Limb (tissue), 2 donors: Measurements from ENCODE around the gene MICOS13.
"Not testable (repeated sequence)": the region's sequence is repeated elsewhere in the genome, so short reads cannot be mapped to it uniquely, and the experiment has no call there.

Experiments
- DNase-seq, 2 donors: peaks; one replicate each; pipeline ENCODE4 v3.0.0-alpha.2; 2016; ENCODE audit errors: extremely low spot score in 2 of 2

Gene MICOS13, protein sequence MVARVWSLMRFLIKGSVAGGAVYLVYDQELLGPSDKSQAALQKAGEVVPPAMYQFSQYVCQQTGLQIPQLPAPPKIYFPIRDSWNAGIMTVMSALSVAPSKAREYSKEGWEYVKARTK

DNA sequence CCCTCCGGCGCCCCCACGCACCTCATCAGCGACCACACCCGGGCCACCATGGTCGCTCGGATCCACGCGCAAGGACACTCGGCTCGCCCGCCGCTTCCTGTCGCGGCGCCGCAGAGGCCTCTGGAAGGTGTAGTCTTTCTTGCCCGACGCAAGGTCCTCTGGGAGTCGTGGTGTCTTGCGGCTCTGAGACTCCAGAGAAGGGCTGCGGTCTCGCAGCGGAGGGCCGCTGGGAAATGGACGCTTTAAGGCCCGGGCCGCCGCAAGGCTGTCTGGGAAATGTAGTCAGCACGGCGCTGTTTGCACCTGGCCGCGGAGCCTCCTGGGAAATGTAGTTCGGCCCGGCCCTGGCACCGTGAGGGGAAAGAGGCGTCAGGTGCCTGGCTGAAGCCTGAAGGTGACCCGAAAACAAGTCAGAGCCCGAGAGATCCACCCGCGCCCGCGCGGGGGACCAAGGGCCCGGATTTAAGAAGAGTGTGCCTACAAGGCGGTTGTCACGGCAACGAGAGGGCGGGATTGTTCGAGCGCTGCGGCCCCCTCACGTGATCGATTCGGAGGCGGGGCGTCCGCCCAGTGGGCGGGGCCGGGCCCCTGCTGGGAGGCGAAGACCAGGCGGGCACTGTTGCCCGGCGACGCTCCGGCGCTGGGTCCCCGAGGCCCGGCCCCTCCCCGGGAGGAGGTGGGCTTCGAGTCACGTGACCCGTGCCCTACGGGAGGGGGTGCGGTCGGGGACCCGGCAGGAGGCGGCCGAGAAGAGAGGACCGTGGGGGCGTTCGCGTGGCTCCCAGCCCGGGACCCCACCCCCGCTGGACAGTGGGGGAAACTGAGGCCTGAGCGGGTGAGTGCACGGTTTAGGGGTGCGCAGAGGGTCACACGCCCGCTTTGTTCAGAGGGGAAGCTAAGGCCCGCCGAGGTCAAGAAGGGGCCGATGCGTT is at the start of gene MICOS13, which contains the start of gene HSD11B1L:
Gene MICOS13, minus strand, starts transcription at position 80 of the 932 bp plus-strand sequence. Its CDS starts 30 bp downstream, at position 50.
Gene HSD11B1L, plus strand, starts transcription at position 591 of the 932 bp plus-strand sequence. CDS start 3,806 bp downstream, outside the sequence.
- DNase-seq = peak; percentile 98 to 99

DNA sequence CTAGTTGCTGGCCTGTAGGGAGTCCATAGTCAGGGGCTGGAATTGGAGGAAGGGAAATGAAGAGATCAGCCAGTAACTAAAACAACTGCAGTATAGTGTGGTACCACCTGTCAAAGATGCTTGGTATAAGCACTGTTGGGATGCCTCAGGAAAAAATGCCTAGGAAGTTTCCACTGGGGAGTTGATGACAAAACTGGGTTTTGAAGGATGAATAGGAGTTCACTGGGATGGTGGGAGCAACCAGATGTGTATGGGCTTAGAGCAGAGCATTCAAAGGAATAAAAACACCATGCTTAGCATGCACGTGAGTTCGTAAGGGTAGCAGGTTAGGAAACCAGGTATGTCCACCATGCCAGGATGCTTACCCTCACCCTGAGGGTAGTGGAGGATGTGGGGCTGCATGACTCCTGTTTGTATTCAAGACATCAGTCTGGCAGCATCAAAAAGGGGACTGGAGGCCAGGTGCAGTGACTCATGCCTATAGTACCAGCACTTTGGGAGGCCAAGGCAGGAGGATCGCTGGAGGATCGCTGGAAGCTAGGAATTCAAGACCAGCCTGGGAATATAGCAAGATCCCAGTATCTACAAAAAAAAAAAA is 47.2 kb upstream of the MICOS13 start:
- no peak for DNase-seq

DNA sequence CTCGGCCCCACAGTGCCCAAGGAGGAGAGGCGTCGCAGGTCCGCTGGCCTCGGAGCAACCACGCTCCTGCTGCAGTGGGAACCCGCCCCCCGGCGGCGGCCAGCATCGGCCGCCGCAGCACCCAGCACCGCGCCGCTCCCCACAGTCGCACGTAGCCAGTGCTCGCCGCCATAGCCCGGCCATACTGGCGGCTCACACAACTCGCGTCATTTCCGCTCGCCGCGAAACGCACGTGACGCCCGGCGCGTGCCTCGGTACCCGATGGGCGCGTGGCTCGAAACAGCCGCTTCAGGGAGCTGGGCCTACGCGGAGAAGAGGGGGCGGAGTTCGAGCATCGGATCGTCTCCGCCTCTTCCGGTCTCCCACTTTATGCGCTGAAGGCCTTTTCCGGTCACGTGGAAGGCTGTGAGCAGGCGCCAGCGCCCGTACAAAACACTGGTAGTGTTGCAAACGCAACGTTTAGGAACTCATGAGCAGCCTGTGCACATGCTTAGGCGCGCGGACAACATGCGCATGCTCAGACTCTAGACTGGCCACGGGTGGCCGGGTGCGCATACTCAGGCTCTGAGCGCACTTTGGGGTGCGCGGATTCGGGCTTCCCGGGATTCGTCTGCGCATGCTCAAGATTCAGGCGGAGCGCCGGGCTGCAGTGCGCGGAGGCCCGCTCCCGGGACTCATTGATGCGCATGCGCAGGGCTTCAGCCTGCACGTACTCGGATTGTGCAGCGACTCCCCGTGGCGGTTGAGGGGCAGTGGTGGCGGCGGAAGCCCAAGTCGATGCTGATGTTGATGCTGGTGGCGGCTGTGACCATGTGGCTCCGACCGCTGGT is 39.9 kb upstream of the MICOS13 start, which contains the start of the genes CATSPERD and LONP1:
Gene CATSPERD, plus strand, starts transcription at position 677 of the 830 bp plus-strand sequence. Its CDS starts 101 bp downstream, at position 778.
Gene LONP1, minus strand, starts transcription at position 186 of the 830 bp plus-strand sequence. Its CDS starts 14 bp downstream, at position 172.
- DNase-seq = peak; percentile 98 to 99

DNA sequence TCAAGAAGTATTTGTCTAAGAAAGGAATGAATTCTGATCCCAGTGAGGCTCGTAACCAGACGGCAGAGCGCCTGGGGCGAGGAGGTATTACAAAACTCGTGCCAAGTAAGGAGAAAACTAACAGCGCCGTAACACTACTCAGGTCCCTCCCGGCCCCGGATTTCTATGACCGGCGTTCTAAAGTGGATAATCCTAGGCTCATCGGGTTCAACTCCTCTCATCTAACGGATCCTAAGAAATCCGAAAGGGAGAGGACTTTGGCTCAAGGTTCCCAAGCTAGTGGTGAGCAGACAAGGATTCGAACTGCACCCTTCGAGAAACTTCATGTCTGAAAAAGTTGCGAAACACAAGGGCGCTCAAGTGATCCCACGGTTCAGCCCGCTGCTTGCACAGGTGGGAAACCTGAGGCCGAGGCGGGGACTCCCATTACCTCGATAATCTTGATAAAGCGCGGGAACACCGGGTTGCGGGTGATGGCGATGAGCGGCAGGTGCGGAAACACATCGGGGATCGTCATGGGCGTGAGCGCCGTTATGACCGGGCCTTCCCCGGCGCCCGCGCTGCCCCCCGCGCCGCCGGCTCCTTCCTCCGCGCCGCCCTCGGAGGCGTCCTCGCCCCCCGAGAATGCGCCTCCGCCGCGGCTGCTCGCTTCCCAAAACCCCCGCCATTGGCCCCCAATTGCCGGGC is 39.1 kb upstream of the MICOS13 start:
- DNase-seq = no peak

DNA sequence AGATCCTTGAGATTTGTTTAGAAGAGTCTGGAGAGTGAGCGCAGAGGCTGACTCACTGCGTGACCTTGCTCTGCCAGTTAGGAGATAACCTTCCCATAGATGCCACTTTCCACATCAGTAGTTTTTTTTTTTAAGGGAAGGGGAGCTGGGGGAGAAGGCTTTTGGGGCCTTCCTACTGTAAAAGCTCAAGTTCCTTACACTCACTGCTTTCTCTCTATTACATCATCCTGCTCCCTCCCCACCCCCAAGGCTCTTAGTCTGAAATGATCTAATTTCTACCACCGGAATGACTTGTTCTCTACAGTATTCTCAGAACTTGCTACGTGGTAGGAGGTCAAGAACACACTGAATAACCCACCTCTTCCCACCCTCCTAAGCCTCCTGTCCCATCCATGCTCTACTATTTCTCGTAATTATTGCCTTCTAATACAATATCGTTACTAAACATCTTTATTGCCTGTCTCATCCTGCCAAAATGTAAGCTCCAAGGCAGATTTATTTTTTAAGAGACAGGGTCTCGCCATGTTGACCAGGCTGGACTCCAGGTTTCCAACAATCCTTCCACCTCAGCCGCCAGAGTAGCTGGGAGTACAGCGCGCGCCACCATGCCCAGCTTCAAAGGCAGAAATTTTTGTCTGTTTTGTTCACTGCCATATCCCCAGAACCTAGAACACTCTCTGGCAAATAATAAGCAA is 38.4 kb upstream of the MICOS13 start:
- no peak for DNase-seq

DNA sequence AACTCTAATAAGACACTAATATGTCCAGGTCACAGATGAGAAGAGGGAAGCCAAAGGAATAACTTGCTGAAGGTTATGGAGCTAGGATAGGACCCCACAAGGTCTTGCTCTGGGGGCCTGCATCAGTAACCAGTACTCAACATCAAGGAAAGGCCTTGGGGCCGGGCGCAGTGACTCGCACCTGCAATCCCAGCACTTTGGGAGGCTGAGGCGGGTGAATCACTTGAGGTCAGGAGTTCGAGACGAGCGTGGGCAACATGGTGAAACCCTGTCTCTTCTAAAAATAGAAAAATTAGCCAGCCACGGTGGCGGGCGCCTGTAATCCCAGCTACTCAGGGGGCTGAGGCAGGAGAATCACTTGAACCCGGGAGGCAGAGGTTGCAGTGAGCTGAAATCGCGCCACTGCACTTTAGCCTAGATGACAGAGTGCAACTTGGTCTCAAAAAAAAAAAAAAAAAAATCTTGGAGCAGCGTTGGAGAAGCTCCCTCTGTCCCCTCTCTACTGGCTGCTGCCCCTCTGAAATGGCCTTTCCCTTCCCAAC is 37.8 kb upstream of the MICOS13 start:
- DNase-seq = no peak

DNA sequence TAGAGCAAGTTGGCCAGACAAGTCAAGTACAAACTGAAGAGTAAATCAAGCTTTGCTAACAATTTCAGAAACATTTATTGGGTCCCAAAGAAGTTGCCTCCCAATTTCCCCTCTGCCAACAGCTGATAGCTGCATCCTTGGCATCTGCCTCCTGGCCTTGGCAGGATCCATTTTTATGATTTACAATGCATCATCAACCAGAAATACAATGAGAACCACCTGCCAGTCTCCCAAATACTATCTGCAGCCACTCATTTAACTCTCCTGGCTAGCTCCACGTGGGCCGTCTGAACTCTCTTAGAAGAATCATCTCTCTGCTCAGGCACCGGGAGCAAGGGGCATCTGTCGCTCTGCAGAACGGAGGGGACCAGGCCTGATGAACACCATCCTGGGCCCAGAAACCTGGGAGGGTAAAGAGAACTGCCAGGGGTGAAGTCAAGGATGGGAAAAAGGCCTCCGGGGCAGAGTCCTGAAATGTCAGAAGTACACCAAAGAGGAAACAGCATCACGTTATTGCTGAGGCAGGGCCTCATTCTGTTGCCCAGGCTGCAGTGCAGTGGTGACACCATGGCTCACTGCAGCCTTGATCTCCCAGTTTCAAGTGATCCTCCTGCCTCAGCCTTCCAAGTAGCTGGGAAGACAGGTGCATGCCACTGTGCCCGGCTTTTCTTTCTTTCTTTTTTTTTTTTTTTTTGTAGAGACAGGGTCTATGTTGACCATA is 37.1 kb upstream of the MICOS13 start:
- DNase-seq = no peak

DNA sequence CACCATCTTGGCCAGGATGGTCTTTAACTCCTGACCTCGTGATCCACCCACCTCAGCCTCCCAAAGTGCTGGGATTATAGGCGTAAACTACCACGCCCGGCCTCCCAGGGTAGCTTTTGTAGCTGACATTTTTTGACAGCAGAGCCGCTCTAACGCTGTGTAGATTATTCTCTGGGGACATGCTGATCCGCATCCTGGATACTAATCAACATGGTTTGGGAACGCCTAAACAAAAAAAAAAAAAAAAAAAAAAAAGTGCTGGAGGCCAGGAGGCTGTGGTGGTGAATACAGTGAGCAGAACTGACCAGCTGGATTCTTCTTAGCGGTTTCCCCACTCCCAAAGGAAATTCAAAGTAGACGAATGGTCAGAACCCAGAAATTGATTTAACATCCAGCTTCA is 34.5 kb upstream of the MICOS13 start:
- DNase-seq = no peak

DNA sequence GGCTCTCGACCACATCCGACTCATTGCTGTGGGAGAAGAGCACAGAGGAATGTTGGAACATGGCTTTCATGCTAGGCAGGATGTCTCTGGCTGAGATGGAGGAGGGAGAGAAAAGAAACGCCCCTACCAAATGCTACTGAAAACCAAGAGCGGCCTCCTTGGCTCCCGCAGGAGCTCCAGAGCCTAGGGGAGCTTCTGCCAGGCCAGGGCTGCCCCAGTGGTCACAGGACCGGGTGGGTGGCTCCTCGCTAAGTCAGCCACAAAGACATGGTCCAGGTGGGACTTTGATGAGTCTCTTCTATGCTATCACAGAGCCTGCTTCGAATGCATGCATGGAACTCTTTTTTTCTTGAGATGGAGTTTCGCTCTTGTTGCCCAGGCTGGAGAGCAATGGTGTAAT is 32.9 kb upstream of the MICOS13 start:
- DNase-seq = no peak

DNA sequence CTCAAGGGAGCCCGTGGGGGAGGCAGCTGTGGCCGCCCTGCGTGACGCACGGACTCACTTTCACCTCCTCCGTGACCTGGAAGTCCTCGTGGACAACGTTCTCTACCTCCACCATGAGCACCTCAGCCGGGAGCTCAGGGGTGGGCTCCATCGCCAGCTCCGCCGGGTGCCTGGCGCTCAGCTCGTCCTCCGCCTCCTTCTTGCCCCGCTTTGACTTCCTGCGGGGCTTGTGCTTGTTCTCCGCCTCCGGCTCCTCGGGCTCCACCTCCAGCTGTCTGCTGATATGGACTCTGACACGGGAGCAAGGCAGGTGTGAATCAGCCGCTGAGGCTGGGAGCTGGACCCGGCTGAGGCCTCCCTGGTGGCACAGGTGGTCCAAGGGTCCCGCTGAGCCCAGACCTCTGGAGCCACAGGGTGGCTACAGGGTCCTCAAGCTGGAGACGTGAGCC is 31.4 kb upstream of the MICOS13 start:
- DNase-seq = no peak

DNA sequence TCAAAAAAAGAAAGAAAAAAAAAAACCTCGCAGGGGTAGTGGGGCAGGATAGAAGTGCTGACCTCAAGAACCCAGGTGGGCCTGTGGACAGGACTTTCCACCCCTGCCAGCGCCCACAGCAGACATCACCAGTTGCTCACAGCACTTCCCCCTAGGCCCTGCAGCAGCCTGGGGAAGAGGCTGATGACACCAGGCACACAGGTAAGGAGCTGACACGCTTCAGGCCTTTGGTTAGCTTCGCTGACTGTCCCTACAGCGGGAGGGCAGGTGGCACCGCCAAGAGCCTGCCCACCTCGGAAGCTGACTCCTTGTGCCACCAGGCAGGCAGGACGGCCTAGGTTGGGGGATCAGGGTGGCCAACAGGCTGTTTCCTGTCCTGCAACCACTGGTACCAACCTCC is 30.7 kb upstream of the MICOS13 start:
- DNase-seq = no peak

DNA sequence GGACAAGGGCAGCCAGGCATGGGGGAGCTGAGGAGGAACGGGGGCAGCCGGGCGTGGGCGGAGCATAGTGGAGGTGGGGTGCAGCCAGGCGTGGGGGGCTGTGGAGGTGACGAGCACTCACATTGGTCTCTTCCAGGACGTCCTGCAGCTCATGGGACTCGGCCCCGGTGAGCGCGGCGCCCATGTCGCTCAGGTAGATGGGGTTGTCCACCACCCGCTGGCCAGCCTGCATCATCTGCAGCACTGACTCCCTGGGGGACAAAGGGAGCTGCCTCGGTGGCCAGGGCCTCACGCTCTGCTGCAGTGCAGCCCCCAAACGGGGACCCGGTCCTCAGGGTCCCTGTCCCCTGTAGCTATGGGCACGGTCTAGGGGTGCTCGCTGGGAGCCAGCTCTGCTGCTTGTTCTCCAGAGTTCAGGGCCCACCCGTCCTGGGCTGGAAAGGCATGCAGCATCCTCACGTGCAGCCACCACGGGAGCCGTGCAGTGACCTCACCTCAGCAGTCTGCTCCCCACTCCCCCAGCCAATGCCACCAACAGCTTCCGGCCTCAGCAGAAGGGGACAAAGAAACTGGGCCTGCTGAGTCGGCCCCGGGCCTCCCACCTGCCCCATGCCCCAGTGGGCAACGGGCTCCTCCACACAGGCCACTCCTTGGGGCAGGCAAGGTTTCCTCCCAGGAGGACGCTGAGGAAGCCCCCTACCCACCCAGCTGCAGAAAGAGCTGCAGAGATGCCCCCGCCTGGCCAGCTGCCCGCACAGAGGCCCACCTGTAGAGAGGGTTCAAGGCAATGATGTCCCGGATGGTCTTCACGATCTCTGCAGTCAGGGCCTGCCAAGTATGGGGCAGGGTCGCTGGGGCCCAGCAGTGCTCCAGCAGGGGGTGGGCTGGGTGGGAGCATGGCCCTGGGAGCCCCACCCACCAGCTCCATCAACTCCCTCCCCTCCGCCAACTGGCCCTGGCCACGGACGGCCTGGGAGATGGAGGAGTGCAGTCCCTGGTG is 27.6 kb upstream of the MICOS13 start:
- DNase-seq = no peak

DNA sequence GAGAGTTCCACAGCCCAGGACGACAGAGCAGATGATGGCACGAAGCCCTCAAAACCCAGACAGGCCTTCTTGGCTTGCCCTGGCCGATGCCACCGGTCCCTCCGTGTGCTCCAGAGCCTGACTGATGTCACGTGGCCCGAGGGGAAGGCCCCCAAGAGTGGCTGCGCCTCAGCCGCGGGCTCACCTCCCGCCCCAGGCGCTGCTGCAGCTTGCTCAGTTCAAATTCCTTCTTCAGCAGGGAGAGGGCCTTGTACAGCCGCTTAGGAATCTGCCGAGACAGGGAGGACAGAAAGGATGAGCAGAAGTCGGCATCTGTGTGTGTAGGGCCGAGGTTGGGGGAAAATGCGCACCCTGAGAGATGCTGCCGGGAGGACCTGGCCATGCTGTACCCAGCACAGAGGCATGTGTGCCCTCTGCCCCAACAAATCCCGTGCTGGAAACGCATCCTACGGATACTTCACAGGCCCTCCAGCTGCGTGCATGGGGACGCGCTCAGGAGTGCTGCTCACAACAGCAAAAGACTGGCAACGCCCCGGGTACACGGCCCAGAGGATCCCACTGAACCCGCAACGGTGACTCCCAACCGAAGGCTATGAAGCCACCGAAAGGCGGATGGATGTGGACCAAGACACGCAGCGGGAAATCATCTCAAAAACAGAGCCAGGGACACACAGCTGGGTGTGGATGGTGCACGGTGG is 26.7 kb upstream of the MICOS13 start:
- no peak for DNase-seq

DNA sequence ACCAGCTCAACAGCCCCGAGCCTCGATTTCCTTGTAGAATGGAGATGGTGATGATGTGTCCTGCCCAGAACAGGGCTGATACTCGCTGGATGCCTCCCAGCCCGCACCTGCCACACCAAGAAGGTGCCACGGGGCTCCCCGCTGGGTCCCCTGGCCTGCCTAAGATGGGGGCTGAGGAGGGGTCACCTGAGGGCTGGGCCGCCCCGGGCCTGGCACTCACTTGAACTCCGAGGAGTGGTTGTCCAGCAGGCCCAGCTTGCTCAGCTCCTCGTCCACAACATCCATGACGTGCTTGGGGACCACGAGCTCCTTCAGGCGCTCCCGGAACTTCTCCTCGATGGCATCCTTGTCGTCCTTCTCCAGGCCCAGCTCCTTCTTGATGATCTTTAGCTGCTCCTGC is 25.2 kb upstream of the MICOS13 start:
- no peak for DNase-seq

DNA sequence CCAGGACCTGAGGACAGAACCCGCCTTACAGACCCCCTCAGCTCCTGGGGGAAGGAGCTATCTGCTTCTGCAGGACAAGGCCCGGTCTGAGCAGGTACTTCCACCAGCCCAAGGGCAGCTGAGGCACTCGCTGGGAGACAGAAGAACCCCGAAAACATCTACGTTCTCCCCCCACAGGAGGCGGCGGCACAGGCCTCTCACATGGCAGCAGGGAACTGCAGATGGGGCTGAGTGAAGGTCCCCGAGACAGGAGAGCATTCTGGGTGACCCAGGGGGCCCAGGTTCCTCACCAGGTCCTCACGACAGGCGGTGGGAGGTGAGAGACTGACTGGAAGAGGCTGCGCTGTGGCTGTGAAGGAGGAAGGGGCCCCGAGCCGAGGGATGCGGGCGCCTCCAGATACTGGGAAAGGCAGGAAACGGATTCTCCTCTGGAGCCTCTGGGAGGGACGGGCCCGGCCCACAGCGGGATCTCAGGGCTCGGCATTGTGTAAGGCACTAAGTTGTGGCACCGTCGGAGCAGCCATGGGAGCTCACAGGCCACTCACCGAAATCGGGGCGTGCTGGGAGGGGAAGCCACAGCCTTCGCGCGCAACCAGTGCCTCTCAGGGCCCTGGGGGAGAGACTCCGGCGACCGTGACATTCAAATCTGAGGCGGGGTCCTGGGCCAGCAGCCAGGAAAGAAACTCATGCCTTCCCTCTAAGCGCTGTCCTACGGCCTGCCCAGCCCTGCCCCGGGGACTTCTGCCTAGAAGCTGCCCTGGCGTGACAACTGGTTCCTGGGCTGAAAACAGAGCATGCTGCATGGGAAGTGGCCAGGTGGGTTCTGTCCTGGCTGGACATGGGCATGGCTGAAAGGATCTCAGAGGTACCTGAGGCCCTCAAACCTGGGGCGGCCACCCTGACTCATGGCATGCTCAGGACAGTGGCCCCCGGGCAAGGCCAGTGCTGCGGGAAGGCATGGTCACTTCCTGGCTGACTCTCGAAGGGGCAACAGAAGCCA is 23.8 kb upstream of the MICOS13 start:
- DNase-seq = no peak

DNA sequence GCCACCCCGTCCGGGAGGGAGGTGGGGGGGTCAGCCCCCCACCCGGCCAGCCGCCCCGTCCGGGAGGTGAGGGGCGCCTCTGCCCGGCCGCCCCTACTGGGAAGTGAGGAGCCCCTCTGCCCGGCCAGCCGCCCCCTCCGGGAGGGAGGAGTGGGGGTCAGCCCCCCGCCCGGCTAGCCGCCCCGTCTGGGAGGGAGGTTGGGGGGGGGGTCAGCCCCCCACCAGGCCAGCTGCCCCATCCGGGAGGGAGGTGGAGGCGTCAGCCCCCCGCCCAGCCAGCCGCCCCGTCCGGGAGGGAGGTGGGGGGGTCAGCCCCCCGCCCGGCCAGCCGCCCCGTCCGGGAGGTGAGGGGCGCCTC is 21.7 kb upstream of the MICOS13 start:
- not testable (repeated sequence) for DNase-seq
